ENCODE results near the gene KCNH5.

- TF ChIP-seq GATA2 (IDR thresholded peaks at IDR 0.05; ENCODE audit: low read depth, low read length): no peak
- TF ChIP-seq GATA3 (IDR thresholded peaks at IDR 0.05; ENCODE audit: low read depth, low read length): no peak
Observed at GRCh38 chr14:63050694-63051093, 5.4 kb upstream of the KCNH5 start.

Data from SH-SY5Y (cell line).